ENCODE data around the gene ACACA.

The ACACA gene

DNA sequence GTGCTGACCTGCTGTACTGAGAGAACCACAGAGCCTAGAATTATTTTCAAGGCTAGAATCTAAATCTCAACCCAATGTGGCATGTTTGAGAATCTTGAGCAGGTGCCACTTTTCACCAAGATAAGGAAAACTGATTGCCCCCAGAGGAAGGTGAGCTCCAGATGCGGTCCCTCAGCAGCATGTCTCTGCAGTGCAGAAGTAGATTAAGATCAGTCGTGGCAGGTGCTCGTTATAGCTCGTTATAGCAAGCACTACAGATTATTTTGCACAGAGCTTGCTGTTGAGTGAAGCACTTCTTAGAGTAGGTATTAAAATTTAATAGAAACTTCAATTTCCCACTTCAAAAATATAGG lies 281.8 kb downstream of the ACACA start:
- Histone ChIP-seq H3K9me3 (ENCODE audit: control insufficient read depth, insufficient read depth, low read depth, low read length) (no peaks in the 10 kb centered on the region), H3K4me3 (ENCODE audit: low read depth, low read length) (no peak overlapping the region), H3K36me3 (ENCODE audit: control insufficient read depth in 2 of 2, insufficient read depth in 1 of 2, low read length in 2 of 2) (peaks cover 14 to 63% of the 10 kb centered on the region in 2 experiments), H3K4me1 (ENCODE audit: control insufficient read depth, insufficient read depth, low read length) (no peaks in the 10 kb centered on the region), H3K27ac (ENCODE audit: extremely low read depth, low read depth, low read length) (no peak overlapping the region)
- TF ChIP-seq SALL2 (tag by site-specific recombination; IDR thresholded peaks at IDR 0.05; ENCODE audit: borderline replicate concordance), result no peak
- TF ChIP-seq ZNF521 (tag by site-specific recombination; IDR thresholded peaks at IDR 0.05), result no peak
- no peak for TF ChIP-seq ZFP41 (tag by site-specific recombination; IDR thresholded peaks at IDR 0.05; ENCODE audit: borderline replicate concordance)
- TF ChIP-seq, protein P1, sequence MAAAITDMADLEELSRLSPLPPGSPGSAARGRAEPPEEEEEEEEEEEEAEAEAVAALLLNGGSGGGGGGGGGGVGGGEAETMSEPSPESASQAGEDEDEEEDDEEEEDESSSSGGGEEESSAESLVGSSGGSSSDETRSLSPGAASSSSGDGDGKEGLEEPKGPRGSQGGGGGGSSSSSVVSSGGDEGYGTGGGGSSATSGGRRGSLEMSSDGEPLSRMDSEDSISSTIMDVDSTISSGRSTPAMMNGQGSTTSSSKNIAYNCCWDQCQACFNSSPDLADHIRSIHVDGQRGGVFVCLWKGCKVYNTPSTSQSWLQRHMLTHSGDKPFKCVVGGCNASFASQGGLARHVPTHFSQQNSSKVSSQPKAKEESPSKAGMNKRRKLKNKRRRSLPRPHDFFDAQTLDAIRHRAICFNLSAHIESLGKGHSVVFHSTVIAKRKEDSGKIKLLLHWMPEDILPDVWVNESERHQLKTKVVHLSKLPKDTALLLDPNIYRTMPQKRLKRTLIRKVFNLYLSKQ (tag by site-specific recombination; IDR thresholded peaks at IDR 0.05; ENCODE audit: borderline replicate concordance), result no peak
- TF ChIP-seq ZNF473 (tag by site-specific recombination; IDR thresholded peaks at IDR 0.05), result no peak
- TF ChIP-seq, protein P2, sequence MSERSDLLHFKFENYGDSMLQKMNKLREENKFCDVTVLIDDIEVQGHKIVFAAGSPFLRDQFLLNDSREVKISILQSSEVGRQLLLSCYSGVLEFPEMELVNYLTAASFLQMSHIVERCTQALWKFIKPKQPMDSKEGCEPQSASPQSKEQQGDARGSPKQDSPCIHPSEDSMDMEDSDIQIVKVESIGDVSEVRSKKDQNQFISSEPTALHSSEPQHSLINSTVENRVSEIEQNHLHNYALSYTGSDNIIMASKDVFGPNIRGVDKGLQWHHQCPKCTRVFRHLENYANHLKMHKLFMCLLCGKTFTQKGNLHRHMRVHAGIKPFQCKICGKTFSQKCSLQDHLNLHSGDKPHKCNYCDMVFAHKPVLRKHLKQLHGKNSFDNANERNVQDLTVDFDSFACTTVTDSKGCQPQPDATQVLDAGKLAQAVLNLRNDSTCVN (tag by site-specific recombination; optimal IDR thresholded peaks at IDR 0.05), result no peak
- TF ChIP-seq ZNF311 (tag by site-specific recombination; IDR thresholded peaks at IDR 0.05; ENCODE audit: borderline replicate concordance), result no peak
- no peak for TF ChIP-seq ZNF624 (tag by site-specific recombination; IDR thresholded peaks at IDR 0.05)
- TF ChIP-seq ZNF266 (tag by site-specific recombination; IDR thresholded peaks at IDR 0.05; ENCODE audit: low read depth), result no peak
- TF ChIP-seq ZNF138 (tag by site-specific recombination; IDR thresholded peaks at IDR 0.05; ENCODE audit: borderline replicate concordance), result no peak
- no peak for TF ChIP-seq YY1 (tag by site-specific recombination; IDR thresholded peaks at IDR 0.05)
- no peak for TF ChIP-seq OSR2 (tag by site-specific recombination; IDR thresholded peaks at IDR 0.05)
- ChIA-PET POLR2A (no interaction called here), CTCF (interaction anchor here (0.7 to 2.1 kb wide), 3 partner anchors 15 to 248 kb away, joined by 3 to 6 read pairs (median 5); no protein-coding TSS in a partner anchor)

DNA sequence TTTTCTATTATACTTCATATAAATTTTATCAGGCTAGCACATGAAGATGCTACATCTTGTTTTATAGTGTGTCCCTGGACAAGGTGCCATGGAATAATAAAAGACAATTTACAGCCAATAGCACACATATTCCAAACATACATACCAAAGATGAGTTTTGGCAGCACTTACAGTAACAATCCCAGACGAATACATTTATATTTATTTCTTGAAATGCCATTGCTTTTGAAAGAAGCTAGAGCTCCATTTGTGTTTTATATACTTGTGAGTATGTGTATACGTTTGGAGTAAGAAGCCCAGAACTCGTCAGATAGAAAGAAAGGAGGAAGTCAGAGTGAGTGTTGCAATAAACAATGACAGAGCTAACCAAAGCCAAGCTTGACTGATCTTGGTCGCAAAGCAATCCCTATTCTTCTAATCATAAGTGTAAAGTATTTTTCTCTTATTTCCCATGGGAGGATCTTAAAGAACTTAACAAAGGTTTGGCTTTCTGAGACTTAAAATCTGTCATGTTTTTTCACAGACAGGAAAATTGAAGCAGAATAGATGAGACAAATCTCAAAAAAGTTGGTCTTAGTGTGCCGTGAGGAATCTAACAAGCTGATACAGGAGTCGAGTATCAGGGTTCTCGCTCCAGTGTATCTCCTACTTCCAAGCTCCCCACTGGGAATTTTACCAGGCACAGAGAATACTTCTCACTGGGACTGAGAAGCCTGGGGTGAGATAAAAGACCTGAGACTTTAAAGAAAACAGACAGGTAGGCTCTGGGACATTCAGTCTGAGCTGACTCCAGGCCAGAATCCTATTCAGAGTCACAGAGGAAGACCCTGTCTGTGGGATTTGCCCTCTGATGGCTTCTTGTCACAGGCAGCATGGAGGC lies 282.5 kb downstream of the ACACA start:
- no peak overlapping the region for H3K4me3 ChIP-seq (ENCODE audit: low read depth, low read length)
- ChIA-PET POLR2A (interaction anchor here (1.0 kb wide), 1 partner anchor 13 kb away, joined by 3 read pairs; no protein-coding TSS in a partner anchor), CTCF (interaction anchor here (0.5 to 2.1 kb wide), 5 partner anchors 15 to 279 kb away, joined by 3 to 6 read pairs (median 5); no protein-coding TSS in a partner anchor)
- no peak overlapping the region for H3K27ac ChIP-seq (ENCODE audit: extremely low read depth, low read depth, low read length)
- peaks cover 16 to 57% of the 10 kb centered on the region in 2 experiments for H3K36me3 ChIP-seq (ENCODE audit: control insufficient read depth in 2 of 2, insufficient read depth in 1 of 2, low read length in 2 of 2)
- no peaks in the 10 kb centered on the region for H3K4me1 ChIP-seq (ENCODE audit: control insufficient read depth, insufficient read depth, low read length)
- H3K9me3 ChIP-seq (ENCODE audit: control insufficient read depth, insufficient read depth, low read depth, low read length), result no peaks in the 10 kb centered on the region
- TF ChIP-seq ZBTB20 (tag by site-specific recombination; IDR thresholded peaks at IDR 0.05), result no peak
- TF ChIP-seq ZSCAN16 (tag by site-specific recombination; IDR thresholded peaks at IDR 0.05), result no peak
- TF ChIP-seq ZNF350 (tag by site-specific recombination; IDR thresholded peaks at IDR 0.05), result no peak
- TF ChIP-seq, protein P3, sequence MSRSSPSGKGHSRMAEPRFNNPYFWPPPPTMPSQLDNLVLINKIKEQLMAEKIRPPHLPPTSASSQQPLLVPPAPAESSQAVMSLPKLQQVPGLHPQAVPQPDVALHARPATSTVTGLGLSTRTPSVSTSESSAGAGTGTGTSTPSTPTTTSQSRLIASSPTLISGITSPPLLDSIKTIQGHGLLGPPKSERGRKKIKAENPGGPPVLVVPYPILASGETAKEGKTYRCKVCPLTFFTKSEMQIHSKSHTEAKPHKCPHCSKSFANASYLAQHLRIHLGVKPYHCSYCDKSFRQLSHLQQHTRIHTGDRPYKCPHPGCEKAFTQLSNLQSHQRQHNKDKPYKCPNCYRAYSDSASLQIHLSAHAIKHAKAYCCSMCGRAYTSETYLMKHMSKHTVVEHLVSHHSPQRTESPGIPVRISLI (tag by site-specific recombination; IDR thresholded peaks at IDR 0.05), result no peak
- TF ChIP-seq ZNF426 (tag by site-specific recombination; IDR thresholded peaks at IDR 0.05), result no peak
- no peak for TF ChIP-seq ZBTB8A (tag by site-specific recombination; IDR thresholded peaks at IDR 0.05)
- TF ChIP-seq ZNF266 (tag by site-specific recombination; IDR thresholded peaks at IDR 0.05; ENCODE audit: low read depth), result no peak
- TF ChIP-seq, protein P4, sequence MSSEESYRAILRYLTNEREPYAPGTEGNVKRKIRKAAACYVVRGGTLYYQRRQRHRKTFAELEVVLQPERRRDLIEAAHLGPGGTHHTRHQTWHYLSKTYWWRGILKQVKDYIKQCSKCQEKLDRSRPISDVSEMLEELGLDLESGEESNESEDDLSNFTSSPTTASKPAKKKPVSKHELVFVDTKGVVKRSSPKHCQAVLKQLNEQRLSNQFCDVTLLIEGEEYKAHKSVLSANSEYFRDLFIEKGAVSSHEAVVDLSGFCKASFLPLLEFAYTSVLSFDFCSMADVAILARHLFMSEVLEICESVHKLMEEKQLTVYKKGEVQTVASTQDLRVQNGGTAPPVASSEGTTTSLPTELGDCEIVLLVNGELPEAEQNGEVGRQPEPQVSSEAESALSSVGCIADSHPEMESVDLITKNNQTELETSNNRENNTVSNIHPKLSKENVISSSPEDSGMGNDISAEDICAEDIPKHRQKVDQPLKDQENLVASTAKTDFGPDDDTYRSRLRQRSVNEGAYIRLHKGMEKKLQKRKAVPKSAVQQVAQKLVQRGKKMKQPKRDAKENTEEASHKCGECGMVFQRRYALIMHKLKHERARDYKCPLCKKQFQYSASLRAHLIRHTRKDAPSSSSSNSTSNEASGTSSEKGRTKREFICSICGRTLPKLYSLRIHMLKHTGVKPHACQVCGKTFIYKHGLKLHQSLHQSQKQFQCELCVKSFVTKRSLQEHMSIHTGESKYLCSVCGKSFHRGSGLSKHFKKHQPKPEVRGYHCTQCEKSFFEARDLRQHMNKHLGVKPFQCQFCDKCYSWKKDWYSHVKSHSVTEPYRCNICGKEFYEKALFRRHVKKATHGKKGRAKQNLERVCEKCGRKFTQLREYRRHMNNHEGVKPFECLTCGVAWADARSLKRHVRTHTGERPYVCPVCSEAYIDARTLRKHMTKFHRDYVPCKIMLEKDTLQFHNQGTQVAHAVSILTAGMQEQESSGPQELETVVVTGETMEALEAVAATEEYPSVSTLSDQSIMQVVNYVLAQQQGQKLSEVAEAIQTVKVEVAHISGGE (tag by site-specific recombination; conservative IDR thresholded peaks at IDR 0.05; ENCODE audit: low read depth), result no peak
- TF ChIP-seq, protein P5, sequence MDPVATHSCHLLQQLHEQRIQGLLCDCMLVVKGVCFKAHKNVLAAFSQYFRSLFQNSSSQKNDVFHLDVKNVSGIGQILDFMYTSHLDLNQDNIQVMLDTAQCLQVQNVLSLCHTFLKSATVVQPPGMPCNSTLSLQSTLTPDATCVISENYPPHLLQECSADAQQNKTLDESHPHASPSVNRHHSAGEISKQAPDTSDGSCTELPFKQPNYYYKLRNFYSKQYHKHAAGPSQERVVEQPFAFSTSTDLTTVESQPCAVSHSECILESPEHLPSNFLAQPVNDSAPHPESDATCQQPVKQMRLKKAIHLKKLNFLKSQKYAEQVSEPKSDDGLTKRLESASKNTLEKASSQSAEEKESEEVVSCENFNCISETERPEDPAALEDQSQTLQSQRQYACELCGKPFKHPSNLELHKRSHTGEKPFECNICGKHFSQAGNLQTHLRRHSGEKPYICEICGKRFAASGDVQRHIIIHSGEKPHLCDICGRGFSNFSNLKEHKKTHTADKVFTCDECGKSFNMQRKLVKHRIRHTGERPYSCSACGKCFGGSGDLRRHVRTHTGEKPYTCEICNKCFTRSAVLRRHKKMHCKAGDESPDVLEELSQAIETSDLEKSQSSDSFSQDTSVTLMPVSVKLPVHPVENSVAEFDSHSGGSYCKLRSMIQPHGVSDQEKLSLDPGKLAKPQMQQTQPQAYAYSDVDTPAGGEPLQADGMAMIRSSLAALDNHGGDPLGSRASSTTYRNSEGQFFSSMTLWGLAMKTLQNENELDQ (tag by site-specific recombination; IDR thresholded peaks at IDR 0.05; ENCODE audit: low read depth), result no peak

All from HEK293 (cell line).